ENCODE data around the gene TREML2.
"Not testable (repeated sequence)": the region's sequence is repeated elsewhere in the genome, so short reads cannot be mapped to it uniquely, and the experiment has no call there.

The TREML2 gene

DNA sequence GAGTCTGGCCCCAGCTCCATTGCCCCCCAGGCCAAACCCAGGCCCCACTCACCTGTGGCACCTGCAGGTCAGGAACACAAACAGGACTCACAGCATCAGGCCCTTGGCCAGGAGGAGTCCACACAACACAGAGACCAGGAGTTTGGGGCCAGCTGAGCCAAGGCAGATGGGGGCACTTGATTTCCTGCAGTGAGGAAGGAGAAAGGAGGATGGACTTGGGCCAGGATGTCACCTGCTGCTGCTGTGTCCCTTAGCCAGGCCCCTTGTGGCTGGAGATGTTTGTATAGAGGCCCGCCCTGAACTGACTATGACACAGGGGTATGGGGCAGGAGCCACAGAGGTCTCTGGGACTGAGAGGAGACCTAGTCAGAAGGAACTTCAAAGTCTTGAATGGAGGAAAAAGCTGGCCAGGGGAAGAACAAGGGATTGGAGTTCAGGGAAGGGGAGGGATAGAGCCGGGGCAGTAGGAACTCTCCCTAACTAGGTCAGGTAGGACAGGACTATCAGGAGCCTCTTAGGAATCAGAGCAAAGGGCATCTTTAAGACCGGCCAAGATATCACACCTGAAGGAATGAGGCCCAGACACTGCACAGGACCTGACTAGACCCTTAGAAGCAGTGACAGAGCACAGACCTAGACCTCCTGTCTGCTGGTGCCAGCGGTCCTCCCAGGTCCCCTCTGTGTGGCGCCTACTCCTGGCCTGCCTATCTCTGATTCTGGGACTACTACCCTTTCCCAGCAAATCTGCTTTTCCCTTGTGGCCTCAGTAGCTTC lies 8.8 kb upstream of the TREML2 start:
- no peak for DNase-seq (ENCODE audit: low read depth in 2 of 2, low spot score in 1 of 2)

DNA sequence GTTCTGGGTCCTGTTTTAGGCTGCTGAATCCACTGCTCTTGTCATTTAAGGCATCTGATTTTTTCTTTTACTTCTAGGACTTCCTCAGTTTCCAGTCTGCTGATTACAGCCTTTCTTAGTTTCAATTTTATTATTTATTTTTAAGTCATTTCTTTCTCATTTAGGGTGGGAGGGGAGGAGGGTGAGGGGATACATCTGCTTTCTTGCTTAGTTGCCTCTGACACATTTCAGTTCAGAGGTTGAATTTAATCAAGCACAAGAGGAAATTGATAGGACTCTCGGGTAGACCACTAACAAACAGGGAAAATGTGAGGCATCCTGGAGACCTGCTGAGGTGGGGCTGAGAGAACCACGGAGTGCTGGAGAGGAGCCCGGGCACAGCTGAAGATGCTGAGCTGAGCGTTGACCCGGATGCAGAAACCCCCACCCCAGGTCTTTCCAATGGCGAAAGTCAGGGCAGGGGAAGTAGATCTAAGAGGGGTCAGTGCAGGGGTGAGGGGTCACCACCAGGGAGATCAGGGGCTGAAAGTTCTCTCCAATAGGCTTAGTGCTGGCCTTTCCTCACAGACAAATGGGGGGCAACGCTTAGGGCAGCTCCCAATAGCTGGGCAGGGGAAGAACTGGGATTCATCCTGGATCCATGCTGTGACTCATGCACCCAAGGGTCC lies 7.6 kb upstream of the TREML2 start:
- no peak for DNase-seq (ENCODE audit: low read depth in 2 of 2, low spot score in 1 of 2)

DNA sequence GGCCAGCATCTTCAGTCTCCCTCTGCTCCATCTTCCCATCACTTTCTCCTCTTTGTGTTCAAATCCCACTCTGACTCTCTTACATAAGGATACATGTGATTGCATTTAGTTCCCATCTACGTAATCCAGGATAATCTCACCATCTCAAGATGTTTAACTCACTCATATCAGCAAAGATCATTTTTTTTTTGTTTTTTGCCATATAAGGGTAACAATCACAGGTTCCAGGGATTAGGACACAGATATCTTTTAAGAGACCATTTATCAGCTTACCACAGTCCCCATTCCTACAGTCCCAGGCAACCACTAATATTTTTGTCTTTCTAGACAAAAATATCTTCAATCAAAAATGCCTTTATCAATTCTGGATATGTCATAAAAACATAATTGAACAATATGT lies 3.2 kb upstream of the TREML2 start:
- DNase-seq (ENCODE audit: low read depth in 2 of 2, low spot score in 1 of 2) = no peak

DNA sequence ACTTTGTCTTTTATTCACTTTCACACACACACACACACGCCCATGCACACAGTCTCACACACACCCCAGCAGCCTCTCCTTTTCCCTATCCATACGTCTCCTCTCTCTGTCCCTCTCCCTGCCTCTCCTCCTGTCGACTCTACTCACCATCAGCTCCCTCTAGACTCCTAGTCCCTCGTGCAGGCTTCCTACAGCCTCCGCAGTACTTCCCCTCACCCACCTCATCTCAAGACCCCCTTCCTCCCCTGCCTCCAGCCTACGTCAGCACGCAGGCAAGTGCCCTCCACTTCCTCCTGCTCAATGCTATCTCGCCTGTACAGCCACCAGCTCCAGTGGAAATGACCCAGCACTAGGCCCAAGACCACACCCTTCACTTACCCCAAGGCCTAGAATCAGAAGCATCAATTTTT lies 820 bp upstream of the TREML2 start:
- DNase-seq (ENCODE audit: low read depth in 2 of 2, low spot score in 1 of 2) = no peak

DNA sequence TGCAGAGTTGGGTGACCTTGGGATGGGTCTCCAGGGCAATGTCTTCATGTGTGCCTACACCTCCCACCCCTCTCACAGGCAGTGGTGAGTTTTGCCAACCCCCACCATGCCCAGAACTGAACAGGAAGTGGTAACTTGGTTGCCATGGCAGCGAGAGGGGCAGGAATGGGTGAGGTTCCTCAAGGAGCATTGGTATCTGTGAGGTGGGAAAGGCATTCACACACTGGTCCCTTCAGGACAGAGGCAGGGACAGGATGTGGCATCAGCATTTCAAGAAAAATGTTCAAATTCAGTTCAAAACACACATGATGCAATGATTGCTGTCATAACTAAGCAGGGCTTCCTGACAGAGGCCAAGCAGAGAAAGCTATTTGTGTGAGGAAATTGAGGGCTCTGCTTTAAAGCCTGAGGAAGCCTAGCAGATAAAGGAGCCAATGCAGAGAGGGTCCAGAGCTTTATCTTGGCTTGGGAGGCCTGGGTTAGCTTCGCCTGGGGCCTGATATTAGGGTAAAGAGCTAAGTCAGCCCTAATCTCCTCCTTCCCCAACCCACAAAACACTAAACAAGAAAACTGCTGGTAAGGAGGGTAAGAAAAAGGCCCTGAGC lies 551 bp downstream of the TREML2 start:
- peak; percentile 31 to 41 for DNase-seq (ENCODE audit: low read depth in 2 of 2, low spot score in 1 of 2)

DNA sequence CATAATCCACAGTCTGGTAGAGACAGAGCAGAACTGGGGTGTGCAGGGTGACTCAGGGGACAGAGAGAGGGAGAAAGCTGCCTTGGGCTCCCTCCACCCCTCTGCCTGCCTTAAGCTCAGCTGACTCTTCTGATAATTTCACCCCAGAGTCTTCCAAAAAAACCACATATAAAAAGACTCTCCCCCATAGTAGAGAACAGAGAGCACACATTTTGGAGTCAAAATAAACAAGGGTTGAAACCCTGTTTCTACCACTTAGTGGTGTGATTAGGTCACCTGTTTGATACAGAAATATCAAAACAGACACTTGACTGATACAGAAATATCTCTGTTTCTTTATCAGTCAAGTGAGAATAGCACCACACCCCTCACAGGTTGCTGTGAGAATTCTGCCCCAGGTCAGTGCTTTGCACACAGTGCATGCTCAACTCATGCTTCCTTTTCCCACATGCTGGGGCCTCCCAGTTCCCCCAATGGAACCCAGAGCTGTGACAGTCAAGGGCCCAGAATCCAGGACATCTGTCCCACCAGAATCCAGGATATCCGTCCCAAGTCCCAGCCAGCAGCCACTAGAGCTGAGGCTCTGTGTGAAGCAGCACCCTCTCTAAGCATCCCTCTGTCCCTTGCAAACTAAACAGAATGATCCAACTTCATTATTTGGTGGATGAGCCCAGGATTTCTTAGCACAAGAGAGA lies 1.2 kb downstream of the TREML2 start:
- no peak for DNase-seq (ENCODE audit: low read depth in 2 of 2, low spot score in 1 of 2)

DNA sequence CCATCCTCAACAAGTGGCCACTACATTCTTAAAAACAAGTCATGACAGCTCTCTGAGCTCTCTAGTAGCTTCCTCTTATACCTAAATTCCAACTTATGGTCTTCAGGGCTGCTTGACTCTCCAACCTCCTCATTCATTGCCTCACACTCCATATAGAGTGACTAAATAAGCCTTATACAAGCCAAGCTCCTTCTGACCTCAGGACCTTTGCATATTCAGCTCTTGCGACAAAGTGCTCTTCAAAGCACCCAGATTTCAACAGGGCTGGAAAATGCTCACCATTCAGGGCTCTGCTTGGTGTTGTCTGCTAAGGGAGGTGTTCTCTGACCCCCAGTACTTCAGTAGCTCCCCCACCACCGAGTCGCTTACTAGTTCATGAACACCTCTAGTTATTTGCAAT lies 3.7 kb downstream of the TREML2 start:
- DNase-seq (ENCODE audit: low read depth in 2 of 2, low spot score in 1 of 2) = no peak

DNA sequence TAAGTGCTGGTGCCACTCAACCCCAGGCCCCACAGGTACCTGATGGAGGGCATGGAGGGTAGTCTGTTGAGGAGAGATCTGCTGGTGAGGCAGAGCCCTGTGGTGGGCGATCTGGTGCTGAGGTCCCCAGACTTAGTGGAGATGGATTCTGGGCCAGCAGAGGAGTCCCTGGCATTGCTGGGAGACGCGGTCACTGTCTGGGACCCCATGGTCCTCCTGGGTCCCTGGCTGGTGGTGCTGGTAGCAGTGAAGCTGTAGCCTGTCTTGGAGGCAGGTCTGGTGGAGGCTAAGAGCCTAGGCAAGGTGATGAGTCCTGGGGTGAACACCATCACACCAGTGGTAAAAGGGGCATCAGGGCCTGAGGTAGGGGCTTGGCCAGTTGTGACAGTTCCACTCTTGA lies 6.6 kb downstream of the TREML2 start:
- DNase-seq (ENCODE audit: low read depth in 2 of 2, low spot score in 1 of 2) = no peak

DNA sequence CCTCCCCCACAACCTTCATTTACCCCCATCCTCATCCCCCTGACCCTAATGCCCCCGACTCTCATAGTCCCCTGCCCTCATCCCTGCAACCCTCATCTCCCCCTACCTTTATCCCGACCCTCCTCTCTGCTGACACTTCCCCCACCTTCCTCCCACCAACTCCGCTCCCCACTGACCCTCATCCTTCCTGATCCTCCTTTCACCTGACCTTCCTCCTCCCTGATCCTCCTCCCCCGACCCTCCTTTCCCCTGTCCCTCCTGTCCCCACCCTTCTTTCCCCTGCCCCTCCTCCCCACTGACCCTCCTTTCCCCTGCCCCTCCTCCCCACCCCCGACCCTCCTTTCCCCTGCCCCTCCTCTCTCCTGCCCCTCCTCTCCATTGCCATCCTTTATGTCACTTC lies 7.1 kb downstream of the TREML2 start:
- no peak for DNase-seq (ENCODE audit: low read depth in 2 of 2, low spot score in 1 of 2)

DNA sequence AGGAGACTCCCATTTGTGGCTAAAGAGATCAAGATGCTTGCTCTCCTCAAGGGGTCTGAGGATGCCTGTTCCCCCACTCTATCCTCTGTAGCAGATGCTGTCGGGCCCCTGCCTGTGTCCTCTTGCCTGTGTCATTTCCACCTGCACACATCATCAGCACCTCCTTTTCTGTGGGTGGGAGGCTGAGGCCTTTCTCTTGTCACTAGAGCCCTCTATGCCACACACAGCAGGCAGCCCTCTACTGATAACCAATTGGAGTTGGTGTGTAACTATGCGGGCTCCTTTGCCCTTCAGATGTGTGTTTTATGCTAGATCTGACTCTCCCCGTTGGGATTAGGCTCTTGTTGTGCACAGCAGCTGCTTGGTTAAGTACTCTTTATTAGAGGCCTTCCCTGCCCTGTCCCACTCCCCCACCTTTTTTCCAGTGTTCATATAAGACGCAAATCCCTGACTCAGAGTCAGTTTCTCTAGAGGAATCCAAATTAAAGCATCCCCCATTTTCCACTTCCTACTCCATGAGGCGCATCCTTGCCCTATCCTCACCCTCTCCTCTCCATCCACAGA lies 7.7 kb downstream of the TREML2 start:
- DNase-seq (ENCODE audit: low read depth in 2 of 2, low spot score in 1 of 2) = no peak

DNA sequence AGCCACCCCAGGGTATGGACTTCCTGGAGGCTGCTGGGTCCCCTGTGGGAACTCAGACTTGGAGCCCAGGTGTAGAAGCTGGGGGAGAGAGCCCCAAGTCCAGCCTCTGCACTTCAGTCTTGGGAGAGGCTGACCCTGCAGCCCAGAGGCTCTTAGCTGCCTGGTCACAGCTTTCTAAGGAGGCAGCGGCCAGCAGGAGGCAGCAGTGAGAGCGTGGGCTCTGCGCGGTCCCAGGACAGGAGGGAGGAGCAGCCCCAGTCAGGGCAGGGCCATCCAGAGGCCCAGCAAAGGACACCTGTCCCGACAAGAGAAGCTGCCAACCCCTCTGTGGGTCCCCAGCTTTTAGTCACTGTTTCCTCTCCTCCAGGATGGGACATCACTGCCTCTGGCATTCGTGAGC lies 9.4 kb downstream of the TREML2 start:
- no peak for DNase-seq (ENCODE audit: low read depth in 2 of 2, low spot score in 1 of 2)

DNA sequence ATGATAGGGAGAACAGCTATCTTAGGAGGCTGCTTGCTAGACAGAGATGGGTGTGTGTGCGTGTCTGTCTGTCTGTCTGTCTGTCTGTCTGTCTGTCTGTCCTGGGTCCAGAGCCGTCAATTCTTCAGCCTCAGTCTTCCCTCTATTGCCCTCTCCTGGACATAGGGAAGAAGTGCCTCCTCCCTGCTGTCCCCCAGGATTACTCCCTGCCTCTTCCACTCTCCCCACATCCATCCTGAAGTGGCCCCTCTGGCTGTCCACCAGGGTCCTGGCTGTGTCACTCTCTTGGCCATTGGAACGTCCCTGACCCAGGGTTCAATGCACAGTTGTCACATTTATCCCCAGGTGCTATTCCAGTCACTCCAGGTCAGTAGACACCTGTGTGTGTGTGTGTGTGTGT lies 10.2 kb downstream of the TREML2 start:
- DNase-seq (ENCODE audit: low read depth in 2 of 2, low spot score in 1 of 2) = no peak

DNA sequence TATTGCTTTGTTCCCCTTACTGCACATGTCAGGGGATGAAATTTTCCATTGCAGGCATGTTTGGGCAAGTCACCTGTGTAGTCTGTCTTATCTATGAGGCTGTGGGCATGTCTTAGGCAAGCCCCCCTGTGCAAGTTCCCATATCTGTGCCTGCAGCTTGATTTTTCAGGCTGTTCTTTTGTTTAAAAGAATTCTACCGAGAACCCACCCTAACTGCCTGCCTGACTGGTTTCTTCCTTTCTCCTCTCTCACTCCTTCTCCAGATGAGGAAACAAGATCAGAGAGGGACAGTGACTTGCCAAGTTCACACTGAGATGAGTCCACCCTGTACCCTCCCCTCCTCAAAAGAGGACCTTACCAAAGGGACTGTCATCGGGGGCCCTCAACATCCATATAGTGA lies 11.0 kb downstream of the TREML2 start:
- DNase-seq (ENCODE audit: low read depth in 2 of 2, low spot score in 1 of 2) = no peak

DNA sequence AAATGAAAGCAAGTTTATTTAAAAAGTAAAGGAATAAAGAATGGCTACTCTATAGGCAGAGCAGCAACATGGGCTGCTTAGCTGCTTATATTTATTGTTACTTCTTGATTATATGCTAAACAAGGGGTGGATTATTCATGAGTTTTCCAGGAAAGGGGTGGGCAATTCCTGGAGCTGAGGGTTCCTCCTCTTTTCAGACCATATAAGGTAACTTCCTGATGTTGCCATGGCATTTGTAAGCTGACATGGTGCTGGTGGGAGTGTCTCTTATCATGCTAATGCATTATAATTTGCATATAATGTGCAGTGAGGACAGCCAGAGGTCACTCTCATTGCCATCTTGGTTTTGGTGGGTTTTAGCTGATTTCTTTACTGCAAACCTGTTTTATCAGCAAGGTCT lies 11.9 kb downstream of the TREML2 start:
- not testable (repeated sequence) for DNase-seq (ENCODE audit: low read depth in 2 of 2, low spot score in 1 of 2)

DNA sequence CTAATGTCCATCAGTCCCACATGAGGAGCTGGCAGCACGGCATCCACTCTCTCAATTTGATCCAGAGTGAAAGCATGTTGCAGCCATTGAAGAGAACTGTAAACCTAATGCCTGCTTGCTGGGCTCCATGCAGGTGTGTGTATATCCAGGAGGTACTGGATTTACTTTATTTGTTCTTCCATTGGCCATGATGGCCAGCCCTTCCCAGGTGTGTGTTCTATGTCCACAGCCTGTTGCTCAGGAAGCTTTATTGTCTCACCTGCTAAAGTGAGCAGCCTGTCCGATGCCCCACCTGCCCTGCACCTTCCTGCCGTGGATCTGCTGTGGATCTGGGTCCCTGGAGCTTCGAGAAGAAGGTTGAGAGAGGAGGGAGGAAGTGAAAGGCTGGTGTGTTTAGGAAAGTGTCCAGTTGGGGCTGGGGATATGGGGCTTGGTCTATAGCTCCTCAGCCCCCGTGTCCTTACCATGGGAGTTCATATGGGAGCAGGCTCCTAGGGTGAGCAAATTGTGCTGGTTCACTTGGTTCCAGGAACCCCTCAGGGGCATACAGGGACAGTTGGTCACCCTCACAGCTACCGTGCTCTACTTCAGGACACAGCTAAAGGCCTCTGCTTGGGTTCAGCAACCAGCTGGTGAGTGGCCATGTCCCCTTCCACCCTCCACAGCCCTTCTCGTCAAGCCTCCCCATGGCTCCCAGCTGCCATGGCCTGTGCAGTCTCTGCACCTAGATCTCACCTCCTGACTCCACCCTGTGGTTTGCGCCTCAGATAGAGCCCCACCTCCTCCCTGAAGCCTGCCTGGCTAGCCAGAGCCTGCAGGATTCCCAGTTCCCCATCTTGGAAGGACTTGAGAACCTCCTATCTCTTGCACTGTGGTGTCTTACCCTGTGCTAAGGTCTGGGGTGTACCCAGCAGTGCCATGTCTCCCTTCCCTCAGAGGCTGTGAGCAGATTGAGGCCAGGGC lies 12.7 kb downstream of the TREML2 start:
- no peak for DNase-seq (ENCODE audit: low read depth in 2 of 2, low spot score in 1 of 2)

DNA sequence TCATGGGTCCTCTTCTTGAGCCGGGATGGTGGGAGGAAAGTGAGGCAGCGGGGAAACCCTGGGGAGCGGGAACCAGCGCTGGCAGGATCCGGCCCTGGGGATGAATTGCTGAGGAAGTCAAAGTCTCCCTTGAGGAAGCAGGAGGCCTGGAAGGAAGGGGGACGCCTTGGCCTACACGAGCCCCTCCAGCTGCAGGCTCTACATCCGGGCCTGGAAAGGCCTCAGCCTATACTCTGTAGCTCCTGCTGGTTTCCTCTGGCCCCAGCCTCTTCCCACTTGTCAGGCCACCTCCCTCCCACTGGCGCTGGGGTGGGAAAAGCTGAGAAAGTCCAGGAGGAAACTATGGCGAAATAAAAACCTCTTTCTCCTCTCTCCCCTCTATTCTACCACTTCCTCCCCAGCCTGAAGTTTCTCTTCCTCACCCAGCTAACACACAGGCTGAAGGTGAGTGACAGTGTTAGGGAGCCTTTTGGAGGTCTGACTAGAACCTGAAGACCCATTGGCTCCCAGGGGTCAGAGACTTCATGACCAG lies 14.9 kb downstream of the TREML2 start:
- DNase-seq (ENCODE audit: low read depth in 2 of 2, low spot score in 1 of 2) = no peak

DNA sequence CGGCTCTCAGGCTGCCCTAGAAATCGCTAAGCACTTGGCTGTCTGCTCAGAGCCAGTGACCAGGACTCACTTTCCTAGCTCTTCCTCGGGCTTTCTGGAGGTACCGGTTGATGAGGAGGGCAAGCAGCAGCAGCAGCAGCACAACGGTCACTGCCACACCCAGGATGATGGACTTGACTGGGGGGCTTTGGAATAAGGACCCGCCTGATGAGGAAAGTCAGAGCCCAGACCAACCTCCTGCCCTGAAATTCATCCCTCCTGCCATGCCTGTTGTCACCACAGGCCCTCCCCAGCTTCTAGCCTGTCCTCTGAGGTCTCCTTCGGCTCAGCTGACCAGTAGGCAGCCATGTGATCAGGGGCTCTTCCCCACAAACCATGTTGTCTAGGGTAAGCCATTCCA lies 16.2 kb downstream of the TREML2 start:
- DNase-seq (ENCODE audit: low read depth in 2 of 2, low spot score in 1 of 2) = no peak

DNA sequence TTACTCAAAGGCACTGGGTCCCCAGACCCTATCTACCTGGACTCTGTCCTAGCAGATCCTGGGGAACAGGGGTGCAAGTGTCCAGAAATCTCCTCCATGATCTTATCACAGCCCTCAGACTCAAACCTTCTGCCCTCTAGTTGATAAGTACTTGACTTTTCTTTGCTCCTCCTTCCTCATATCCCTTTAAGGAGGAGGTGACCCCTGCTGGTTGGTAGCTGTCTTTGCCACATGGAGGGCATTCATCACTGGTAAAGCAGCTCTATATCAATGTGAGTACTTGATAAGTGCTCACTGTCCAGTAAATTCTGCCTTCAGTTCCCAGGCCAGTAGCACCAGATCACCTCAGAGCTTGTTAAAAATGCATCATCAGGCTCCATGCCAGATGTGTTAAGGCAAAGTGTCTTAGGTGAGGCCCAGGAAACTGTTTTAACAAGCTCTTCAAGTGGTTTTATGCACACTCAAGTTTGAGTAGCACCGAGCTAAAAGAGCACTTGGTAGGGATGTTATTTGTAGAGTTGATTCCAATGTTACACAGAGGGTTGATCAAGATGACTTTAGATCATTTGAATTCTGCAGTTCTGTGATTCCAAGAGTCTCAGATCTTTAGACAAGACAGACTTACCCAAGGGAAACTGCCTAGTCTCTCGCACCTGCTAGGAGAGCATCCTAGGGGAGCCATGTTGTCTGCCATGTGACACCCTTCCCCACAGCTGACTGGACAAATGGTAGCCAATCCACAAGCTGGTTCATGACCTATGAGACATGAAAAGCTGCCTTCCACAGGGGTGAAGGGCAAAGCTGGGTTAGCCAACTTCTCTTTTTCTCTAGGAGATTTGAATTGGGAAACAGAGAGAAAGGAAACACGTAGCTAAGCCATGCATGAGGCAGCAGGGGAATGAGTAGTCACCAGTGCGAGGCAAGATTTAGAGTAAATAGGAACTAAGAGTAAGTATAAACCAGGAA lies 18.6 kb downstream of the TREML2 start:
- no peak for DNase-seq (ENCODE audit: low read depth in 2 of 2, low spot score in 1 of 2)

DNA sequence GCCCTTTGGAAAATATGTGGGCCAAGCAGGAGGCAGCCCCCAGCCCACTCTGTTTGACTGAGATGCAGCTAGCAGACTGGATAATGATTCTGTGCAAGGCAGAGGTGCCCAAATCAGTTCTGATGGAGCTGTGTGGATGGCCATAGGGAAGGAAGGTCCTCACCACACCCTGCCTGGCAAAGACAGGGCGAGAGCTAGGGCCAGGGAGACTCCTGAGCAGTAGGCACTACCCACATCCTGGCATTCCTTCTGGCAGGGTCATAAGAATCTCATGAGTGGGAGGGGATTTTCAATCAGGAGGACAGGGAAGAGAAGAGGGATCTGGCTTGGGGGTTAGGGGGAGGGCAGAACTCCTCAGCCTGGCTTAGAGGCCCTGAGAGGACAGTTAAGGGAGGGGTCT lies 19.4 kb downstream of the TREML2 start:
- DNase-seq (ENCODE audit: low read depth in 2 of 2, low spot score in 1 of 2) = no peak

All from stimulated activated CD8-positive, alpha-beta memory T cell treated with anti-CD3 and anti-CD28 coated beads, Interleukin-4, amount 100 ng/mL, for 1 hour (primary cell).